Stimulated activated CD8-positive, alpha-beta memory T cell treated with anti-CD3 and anti-CD28 coated beads, Interleukin-15, amount 100 ng/mL, for 1 hour (primary cell): Measurements from ENCODE around the gene RNF114.
"Not testable (repeated sequence)": the region's sequence is repeated elsewhere in the genome, so short reads cannot be mapped to it uniquely, and the experiment has no call there.

ENCODE experiments used
- DNase-seq: peaks from one replicate; pipeline ENCODE4 v3.0.0-alpha.2; 2020; ENCODE audit warnings: low read depth

RNF114 gene

GRCh38 chr20:49965781-49966305 lies 29.6 kb downstream of the RNF114 start:
- no peak for DNase-seq

GRCh38 chr20:49966861-49967260 lies 30.7 kb downstream of the RNF114 start:
- DNase-seq: no peak

- DNase-seq: no peak
Observed at GRCh38 chr20:49969234-49969633, 33.0 kb downstream of the RNF114 start.

GRCh38 chr20:49969946-49970345 lies 33.7 kb downstream of the RNF114 start:
- DNase-seq: no peak

GRCh38 chr20:49970498-49970897 lies 34.3 kb downstream of the RNF114 start:
- DNase-seq: no peak

- no peak for DNase-seq
Observed at GRCh38 chr20:49973981-49974380, 37.8 kb downstream of the RNF114 start.

- DNase-seq: no peak
Observed at GRCh38 chr20:49976542-49976941, 40.3 kb downstream of the RNF114 start.

GRCh38 chr20:49977740-49978139 lies 41.5 kb downstream of the RNF114 start:
- DNase-seq: not testable (repeated sequence)

GRCh38 chr20:49978685-49979029 lies 42.5 kb downstream of the RNF114 start:
- DNase-seq: no peak

- peak; percentile 30 for DNase-seq
Observed at GRCh38 chr20:49979030-49979832, 43.0 kb downstream of the RNF114 start.

- DNase-seq: no peak
Observed at GRCh38 chr20:49980140-49981008, 44.2 kb downstream of the RNF114 start.

GRCh38 chr20:49981218-49982071 lies 45.2 kb downstream of the RNF114 start:
- no peak for DNase-seq

GRCh38 chr20:49982072-49982345 lies 45.8 kb downstream of the RNF114 start:
- no peak for DNase-seq

GRCh38 chr20:49982346-49983122 lies 46.3 kb downstream of the RNF114 start, which contains the start of gene SNAI1:
SNAI1 (plus strand) TSS chr20:49982980; CDS start chr20:49983060, 80 bp downstream.
- peak; percentile 52 for DNase-seq

GRCh38 chr20:49983123-49983847 lies 47.1 kb downstream of the RNF114 start:
- DNase-seq: no peak

- no peak for DNase-seq
Observed at GRCh38 chr20:49983848-49984408, 47.7 kb downstream of the RNF114 start.

- no peak for DNase-seq
Observed at GRCh38 chr20:49984426-49985153, 48.4 kb downstream of the RNF114 start.

GRCh38 chr20:49985157-49985556 lies 49.0 kb downstream of the RNF114 start:
- DNase-seq: no peak

- DNase-seq: no peak
Observed at GRCh38 chr20:49985617-49986016, 49.4 kb downstream of the RNF114 start.

- DNase-seq: no peak
Observed at GRCh38 chr20:49986049-49986448, 49.9 kb downstream of the RNF114 start.
